ENCODE results near the gene DSC3.

The DSC3 gene

DNA sequence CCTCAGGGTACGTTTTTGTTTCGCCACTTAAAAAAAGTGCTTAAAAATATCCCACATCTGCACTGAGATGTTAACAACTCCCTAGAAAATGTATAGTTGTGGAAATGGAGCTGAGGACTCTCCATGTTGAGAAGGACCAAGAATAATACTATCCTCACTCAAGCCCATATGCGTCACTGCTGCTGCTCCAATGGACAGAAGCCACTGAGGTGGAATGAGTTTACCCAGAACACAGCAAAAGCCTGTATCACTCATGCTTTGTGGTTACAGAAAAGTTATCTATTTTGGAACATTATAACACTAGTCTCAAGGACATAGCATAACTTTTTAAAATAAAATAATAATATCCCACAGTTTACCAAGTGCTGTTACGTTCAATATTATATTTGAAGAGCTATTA is 31.9 kb downstream of the DSC3 start:
- Histone ChIP-seq H3K27me3 (ENCODE audit: control insufficient read depth, insufficient read depth, low read length) (no peaks in the 10 kb centered on the region), H3K4me1 (ENCODE audit: control insufficient read depth, insufficient read depth, low read length) (no peaks in the 10 kb centered on the region), H3K27ac (ENCODE audit: low read length) (no peak overlapping the region), H3K36me3 (ENCODE audit: control insufficient read depth, insufficient read depth, low read length) (no peaks in the 10 kb centered on the region), H3K4me3 (ENCODE audit: low read length) (no peak overlapping the region), H3K9me3 (ENCODE audit: control insufficient read depth, insufficient read depth, low read length) (no peaks in the 10 kb centered on the region)
- WGBS (ENCODE audit: insufficient coverage, insufficient read length) = no CpG with 5 or more reads among the region's 4 CpGs
- no peak for DNase-seq (ENCODE audit: low read depth, low spot score)

- WGBS (ENCODE audit: insufficient coverage, insufficient read length) = 100% methylated on average over 1 of the region's 8 CpGs
- Histone ChIP-seq H3K9me3 (ENCODE audit: control insufficient read depth, insufficient read depth, low read length) (no peaks in the 10 kb centered on the region), H3K27me3 (ENCODE audit: control insufficient read depth, insufficient read depth, low read length) (no peaks in the 10 kb centered on the region), H3K4me1 (ENCODE audit: control insufficient read depth, insufficient read depth, low read length) (no peaks in the 10 kb centered on the region), H3K36me3 (ENCODE audit: control insufficient read depth, insufficient read depth, low read length) (no peaks in the 10 kb centered on the region), H3K27ac (ENCODE audit: low read length) (no peak overlapping the region), H3K4me3 (ENCODE audit: low read length) (no peak overlapping the region)
- DNase-seq (ENCODE audit: low read depth, low spot score) = no peak
Observed at GRCh38 chr18:30999887-31000628, 42.5 kb downstream of the DSC3 start.

GRCh38 chr18:30999186-30999585 is 43.4 kb downstream of the DSC3 start:
- H3K4me1 ChIP-seq (ENCODE audit: control insufficient read depth, insufficient read depth, low read length) = no peaks in the 10 kb centered on the region
- WGBS (ENCODE audit: insufficient coverage, insufficient read length) = no CpG with 5 or more reads among the region's 2 CpGs
- no peak for DNase-seq (ENCODE audit: low read depth, low spot score)
- H3K27ac ChIP-seq (ENCODE audit: low read length) = no peak overlapping the region
- no peak overlapping the region for H3K4me3 ChIP-seq (ENCODE audit: low read length)
- H3K9me3 ChIP-seq (ENCODE audit: control insufficient read depth, insufficient read depth, low read length) = no peaks in the 10 kb centered on the region
- H3K36me3 ChIP-seq (ENCODE audit: control insufficient read depth, insufficient read depth, low read length) = no peaks in the 10 kb centered on the region
- no peaks in the 10 kb centered on the region for H3K27me3 ChIP-seq (ENCODE audit: control insufficient read depth, insufficient read depth, low read length)

- Histone ChIP-seq H3K4me3 (ENCODE audit: low read length) (no peak overlapping the region), H3K27me3 (ENCODE audit: control insufficient read depth, insufficient read depth, low read length) (no peaks in the 10 kb centered on the region), H3K27ac (ENCODE audit: low read length) (no peak overlapping the region), H3K4me1 (ENCODE audit: control insufficient read depth, insufficient read depth, low read length) (no peaks in the 10 kb centered on the region), H3K36me3 (ENCODE audit: control insufficient read depth, insufficient read depth, low read length) (no peaks in the 10 kb centered on the region), H3K9me3 (ENCODE audit: control insufficient read depth, insufficient read depth, low read length) (no peaks in the 10 kb centered on the region)
- WGBS (ENCODE audit: insufficient coverage, insufficient read length) = no CpG with 5 or more reads among the region's 2 CpGs
- no peak for DNase-seq (ENCODE audit: low read depth, low spot score)
Observed at GRCh38 chr18:30997223-30997622, 45.3 kb downstream of the DSC3 start.

DNA sequence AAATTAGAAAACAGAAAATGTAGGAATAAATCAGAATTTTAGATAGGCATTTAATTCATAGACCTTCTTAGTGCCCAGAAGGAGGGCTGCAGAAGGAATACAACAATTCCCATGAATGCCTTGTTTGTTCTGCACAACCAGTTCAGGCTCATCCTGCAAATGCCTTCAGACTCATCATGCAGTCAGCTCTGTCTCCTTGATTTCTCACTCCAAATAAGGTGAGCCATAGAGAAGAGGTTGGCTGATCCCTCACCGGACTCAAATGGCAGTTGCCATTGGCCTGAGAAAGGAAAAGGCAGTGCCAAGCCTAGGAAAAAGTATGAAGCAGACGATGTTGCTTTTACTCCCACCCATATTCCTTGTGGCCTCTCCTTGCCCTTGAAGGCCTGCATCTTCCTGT is 50.3 kb downstream of the DSC3 start:
- no peaks in the 10 kb centered on the region for H3K36me3 ChIP-seq (ENCODE audit: control insufficient read depth, insufficient read depth, low read length)
- no CpG with 5 or more reads among the region's 2 CpGs for WGBS (ENCODE audit: insufficient coverage, insufficient read length)

DNA sequence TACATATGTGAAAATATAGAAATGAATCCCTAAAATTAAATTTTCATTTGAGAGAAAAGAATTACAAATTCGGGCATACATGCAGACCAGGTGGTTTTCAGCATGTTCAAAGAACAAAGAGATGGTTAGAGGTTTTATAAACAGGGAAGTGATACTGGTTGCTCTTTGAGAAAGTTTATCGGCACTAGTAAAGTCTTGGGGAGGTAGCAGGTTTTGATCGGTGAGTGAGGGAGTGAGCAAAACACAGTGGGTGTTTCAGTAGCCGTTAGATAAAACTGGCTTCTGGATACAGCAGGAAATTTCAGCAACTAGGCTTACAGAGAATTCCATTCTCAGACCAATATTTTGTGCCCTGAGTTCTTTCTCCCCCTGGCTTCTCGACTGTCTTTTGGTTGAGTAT is 51.1 kb downstream of the DSC3 start:
- Histone ChIP-seq H3K27me3 (ENCODE audit: control insufficient read depth, insufficient read depth, low read length) (no peaks in the 10 kb centered on the region), H3K4me3 (ENCODE audit: low read length) (no peak overlapping the region), H3K9me3 (ENCODE audit: control insufficient read depth, insufficient read depth, low read length) (no peaks in the 10 kb centered on the region), H3K36me3 (ENCODE audit: control insufficient read depth, insufficient read depth, low read length) (no peaks in the 10 kb centered on the region), H3K27ac (ENCODE audit: low read length) (no peak overlapping the region), H3K4me1 (ENCODE audit: control insufficient read depth, insufficient read depth, low read length) (no peaks in the 10 kb centered on the region)
- no CpG with 5 or more reads among the region's 5 CpGs for WGBS (ENCODE audit: insufficient coverage, insufficient read length)
- DNase-seq (ENCODE audit: low read depth, low spot score) = no peak

More for the DNA sequence above, 50.3 kb downstream of the DSC3 start:
- H3K9me3 ChIP-seq (ENCODE audit: control insufficient read depth, insufficient read depth, low read length) = no peaks in the 10 kb centered on the region
- no peak for DNase-seq (ENCODE audit: low read depth, low spot score)
- no peaks in the 10 kb centered on the region for H3K27me3 ChIP-seq (ENCODE audit: control insufficient read depth, insufficient read depth, low read length)
- H3K27ac ChIP-seq (ENCODE audit: low read length) = no peak overlapping the region
- no peaks in the 10 kb centered on the region for H3K4me1 ChIP-seq (ENCODE audit: control insufficient read depth, insufficient read depth, low read length)
- H3K4me3 ChIP-seq (ENCODE audit: low read length) = no peak overlapping the region

- H3K9me3 ChIP-seq (ENCODE audit: control insufficient read depth, insufficient read depth, low read length) = no peaks in the 10 kb centered on the region
- no CpG with 5 or more reads among the region's 1 CpG for WGBS (ENCODE audit: insufficient coverage, insufficient read length)
Observed at GRCh38 chr18:30989141-30989540, 53.4 kb downstream of the DSC3 start.

DNA sequence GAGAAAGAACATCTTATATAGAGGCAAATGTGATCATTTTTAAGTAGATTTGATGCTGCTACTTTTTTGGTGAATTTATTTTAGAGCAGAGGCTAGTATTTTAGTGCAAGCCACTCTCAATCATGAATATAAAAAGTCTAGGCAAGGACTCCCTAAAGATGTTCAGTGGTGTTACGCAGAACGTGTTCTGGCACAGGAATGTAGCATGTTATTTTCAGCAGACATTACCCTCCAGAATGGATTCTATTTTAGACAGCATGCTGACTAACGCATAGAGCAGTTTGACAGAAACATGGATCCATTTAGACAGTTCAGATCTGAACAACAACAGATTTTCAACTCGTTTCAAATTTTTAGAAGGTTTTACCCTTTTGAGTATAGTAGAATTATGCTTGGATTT is 54.1 kb downstream of the DSC3 start:
- no peaks in the 10 kb centered on the region for H3K9me3 ChIP-seq (ENCODE audit: control insufficient read depth, insufficient read depth, low read length)
- no CpG with 5 or more reads among the region's 4 CpGs for WGBS (ENCODE audit: insufficient coverage, insufficient read length)
- H3K4me3 ChIP-seq (ENCODE audit: low read length) = no peak overlapping the region
- H3K27me3 ChIP-seq (ENCODE audit: control insufficient read depth, insufficient read depth, low read length) = no peaks in the 10 kb centered on the region
- H3K27ac ChIP-seq (ENCODE audit: low read length) = no peak overlapping the region
- no peaks in the 10 kb centered on the region for H3K36me3 ChIP-seq (ENCODE audit: control insufficient read depth, insufficient read depth, low read length)
- no peak for DNase-seq (ENCODE audit: low read depth, low spot score)
- no peaks in the 10 kb centered on the region for H3K4me1 ChIP-seq (ENCODE audit: control insufficient read depth, insufficient read depth, low read length)

More at GRCh38 chr18:30989141-30989540, 53.4 kb downstream of the DSC3 start:
- Histone ChIP-seq H3K4me3 (ENCODE audit: low read length) (no peak overlapping the region), H3K27me3 (ENCODE audit: control insufficient read depth, insufficient read depth, low read length) (no peaks in the 10 kb centered on the region), H3K4me1 (ENCODE audit: control insufficient read depth, insufficient read depth, low read length) (no peaks in the 10 kb centered on the region), H3K36me3 (ENCODE audit: control insufficient read depth, insufficient read depth, low read length) (no peaks in the 10 kb centered on the region), H3K27ac (ENCODE audit: low read length) (no peak overlapping the region)
- DNase-seq (ENCODE audit: low read depth, low spot score) = no peak

DNA sequence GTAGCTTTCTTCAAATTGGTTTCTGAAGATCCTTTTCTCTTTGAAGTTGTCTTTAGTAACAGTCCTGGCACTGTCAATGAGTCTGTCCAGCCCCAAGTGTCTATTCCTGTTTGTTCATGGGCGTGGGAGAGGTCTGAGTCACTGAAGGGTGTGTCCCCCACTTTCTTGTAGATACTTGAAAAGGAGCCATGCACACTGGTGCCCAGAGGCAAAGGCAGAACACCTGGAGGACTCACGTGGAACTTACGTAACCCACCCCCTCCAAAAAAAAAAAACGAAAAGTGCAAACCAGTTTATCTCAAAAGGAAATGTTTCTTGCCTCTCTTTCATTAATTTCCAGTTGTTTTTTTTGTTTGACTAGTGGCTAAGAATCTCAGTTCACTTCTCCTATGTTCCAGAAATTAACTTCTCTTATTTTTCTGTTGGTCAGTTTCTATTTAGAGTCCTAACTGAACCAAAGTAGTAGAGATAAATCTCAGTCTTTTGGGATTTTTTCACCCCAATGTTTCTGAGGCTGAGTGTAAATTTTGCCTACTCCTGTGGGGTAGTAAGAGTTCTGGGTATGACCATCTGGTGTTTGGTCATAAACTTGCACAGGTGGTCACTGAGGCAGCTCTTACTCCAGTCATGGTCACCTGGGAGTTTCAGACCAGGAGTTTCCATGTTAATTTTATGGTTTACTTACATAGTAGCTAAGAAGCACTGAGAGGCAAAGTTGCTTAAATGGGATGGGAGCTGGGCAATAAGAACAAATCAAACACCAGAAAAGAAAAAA is 54.9 kb downstream of the DSC3 start:
- no peak overlapping the region for H3K27ac ChIP-seq (ENCODE audit: low read length)
- WGBS (ENCODE audit: insufficient coverage, insufficient read length) = no CpG with 5 or more reads among the region's 4 CpGs
- no peaks in the 10 kb centered on the region for H3K9me3 ChIP-seq (ENCODE audit: control insufficient read depth, insufficient read depth, low read length)
- H3K36me3 ChIP-seq (ENCODE audit: control insufficient read depth, insufficient read depth, low read length) = no peaks in the 10 kb centered on the region
- H3K27me3 ChIP-seq (ENCODE audit: control insufficient read depth, insufficient read depth, low read length) = no peaks in the 10 kb centered on the region
- H3K4me3 ChIP-seq (ENCODE audit: low read length) = no peak overlapping the region
- no peaks in the 10 kb centered on the region for H3K4me1 ChIP-seq (ENCODE audit: control insufficient read depth, insufficient read depth, low read length)
- no peak for DNase-seq (ENCODE audit: low read depth, low spot score)

DNA sequence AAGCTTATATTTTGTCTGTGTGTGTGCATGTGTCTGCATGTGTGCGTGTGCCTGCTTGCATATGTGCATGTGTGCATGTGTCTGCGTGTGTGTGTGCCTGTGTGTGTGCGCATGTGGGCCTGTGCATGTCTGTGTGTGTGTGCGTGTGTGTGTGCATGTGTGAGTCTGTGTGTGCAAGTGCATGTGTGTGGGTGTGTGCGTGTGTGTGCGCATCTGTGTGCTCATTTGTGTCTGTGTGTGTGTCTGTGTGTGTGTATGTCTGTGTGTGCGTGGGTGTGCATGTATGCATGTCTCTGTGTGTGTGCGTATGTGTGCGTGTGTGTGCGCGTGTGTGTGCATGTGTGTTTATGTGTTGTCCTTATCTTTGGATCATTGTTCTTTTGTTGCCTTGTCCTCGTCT is 56.8 kb downstream of the DSC3 start:
- Histone ChIP-seq H3K27me3 (ENCODE audit: control insufficient read depth, insufficient read depth, low read length) (no peaks in the 10 kb centered on the region), H3K4me1 (ENCODE audit: control insufficient read depth, insufficient read depth, low read length) (no peaks in the 10 kb centered on the region), H3K9me3 (ENCODE audit: control insufficient read depth, insufficient read depth, low read length) (no peaks in the 10 kb centered on the region), H3K36me3 (ENCODE audit: control insufficient read depth, insufficient read depth, low read length) (no peaks in the 10 kb centered on the region), H3K27ac (ENCODE audit: low read length) (no peak overlapping the region), H3K4me3 (ENCODE audit: low read length) (no peak overlapping the region)
- no CpG with 5 or more reads among the region's 12 CpGs for WGBS (ENCODE audit: insufficient coverage, insufficient read length)
- DNase-seq (ENCODE audit: low read depth, low spot score) = no peak
